H1 (cell line): Measurements from ENCODE around the gene HMGA1. TPM values are rescaled to one million over a fixed set of nuclear protein-coding genes. Genes with fewer than 3 reads are reported as not detected.

Experiments
- NANOG ChIP-seq: IDR thresholded peaks from 2 replicates; pipeline ENCODE4 v1.6.1; 2011; ENCODE audit warnings: low read length, low read depth, mild to moderate bottlenecking, inconsistent platforms; ENCODE audit not compliant: insufficient read depth, poor library complexity, severe bottlenecking
- polyA plus RNA-seq, 7 experiments: library from polyadenylated mRNA; depleted of rRNA in 3 of 7; stranded (reverse) in 5 of 7; unstranded in 2 of 7; fragments of >200 nt in 5 of 7; fragments of 200-250 nt in 2 of 7; gene quantifications; 1 replicate in 5 of 7; 2 replicates in 1 of 7; 4 replicates in 1 of 7; pipeline versions ENCODE4 v1.2.1 to v1.2.3, GENCODE V29; 2011 to 2013; ENCODE audit warnings: missing spikeins in 2 of 7, mixed read lengths in 2 of 7
- total RNA-seq: library from RNA; stranded (reverse); fragmentation: NEBNext Ultra II Directional; extraction: Animal tissue kit (Norgen Biotek cat#: 25700); gene quantifications from 2 replicates; pipeline ENCODE4 v1.2.1, GENCODE V29; 2021
- TF ChIP-seq, protein P1 (sequence below): fragments of 300-600 bp; sonication (generic); IDR thresholded peaks from 2 replicates; pipeline ENCODE4 v1.7.1; 2012; ENCODE audit warnings: low read length, moderate library complexity, mild to moderate bottlenecking, inconsistent platforms; ENCODE audit not compliant: insufficient replicate concordance

The HMGA1 gene
- total and polyA plus RNA-seq, 2 of the 8 experiments (the other 6 are each of a cell fraction or from before 2014, with no cell fraction given): 1,557 to 2,636 TPM

GRCh38 chr6:34196833-34197195 lies 39.9 kb upstream of the HMGA1 start (continued):
- TF ChIP-seq, protein P1, sequence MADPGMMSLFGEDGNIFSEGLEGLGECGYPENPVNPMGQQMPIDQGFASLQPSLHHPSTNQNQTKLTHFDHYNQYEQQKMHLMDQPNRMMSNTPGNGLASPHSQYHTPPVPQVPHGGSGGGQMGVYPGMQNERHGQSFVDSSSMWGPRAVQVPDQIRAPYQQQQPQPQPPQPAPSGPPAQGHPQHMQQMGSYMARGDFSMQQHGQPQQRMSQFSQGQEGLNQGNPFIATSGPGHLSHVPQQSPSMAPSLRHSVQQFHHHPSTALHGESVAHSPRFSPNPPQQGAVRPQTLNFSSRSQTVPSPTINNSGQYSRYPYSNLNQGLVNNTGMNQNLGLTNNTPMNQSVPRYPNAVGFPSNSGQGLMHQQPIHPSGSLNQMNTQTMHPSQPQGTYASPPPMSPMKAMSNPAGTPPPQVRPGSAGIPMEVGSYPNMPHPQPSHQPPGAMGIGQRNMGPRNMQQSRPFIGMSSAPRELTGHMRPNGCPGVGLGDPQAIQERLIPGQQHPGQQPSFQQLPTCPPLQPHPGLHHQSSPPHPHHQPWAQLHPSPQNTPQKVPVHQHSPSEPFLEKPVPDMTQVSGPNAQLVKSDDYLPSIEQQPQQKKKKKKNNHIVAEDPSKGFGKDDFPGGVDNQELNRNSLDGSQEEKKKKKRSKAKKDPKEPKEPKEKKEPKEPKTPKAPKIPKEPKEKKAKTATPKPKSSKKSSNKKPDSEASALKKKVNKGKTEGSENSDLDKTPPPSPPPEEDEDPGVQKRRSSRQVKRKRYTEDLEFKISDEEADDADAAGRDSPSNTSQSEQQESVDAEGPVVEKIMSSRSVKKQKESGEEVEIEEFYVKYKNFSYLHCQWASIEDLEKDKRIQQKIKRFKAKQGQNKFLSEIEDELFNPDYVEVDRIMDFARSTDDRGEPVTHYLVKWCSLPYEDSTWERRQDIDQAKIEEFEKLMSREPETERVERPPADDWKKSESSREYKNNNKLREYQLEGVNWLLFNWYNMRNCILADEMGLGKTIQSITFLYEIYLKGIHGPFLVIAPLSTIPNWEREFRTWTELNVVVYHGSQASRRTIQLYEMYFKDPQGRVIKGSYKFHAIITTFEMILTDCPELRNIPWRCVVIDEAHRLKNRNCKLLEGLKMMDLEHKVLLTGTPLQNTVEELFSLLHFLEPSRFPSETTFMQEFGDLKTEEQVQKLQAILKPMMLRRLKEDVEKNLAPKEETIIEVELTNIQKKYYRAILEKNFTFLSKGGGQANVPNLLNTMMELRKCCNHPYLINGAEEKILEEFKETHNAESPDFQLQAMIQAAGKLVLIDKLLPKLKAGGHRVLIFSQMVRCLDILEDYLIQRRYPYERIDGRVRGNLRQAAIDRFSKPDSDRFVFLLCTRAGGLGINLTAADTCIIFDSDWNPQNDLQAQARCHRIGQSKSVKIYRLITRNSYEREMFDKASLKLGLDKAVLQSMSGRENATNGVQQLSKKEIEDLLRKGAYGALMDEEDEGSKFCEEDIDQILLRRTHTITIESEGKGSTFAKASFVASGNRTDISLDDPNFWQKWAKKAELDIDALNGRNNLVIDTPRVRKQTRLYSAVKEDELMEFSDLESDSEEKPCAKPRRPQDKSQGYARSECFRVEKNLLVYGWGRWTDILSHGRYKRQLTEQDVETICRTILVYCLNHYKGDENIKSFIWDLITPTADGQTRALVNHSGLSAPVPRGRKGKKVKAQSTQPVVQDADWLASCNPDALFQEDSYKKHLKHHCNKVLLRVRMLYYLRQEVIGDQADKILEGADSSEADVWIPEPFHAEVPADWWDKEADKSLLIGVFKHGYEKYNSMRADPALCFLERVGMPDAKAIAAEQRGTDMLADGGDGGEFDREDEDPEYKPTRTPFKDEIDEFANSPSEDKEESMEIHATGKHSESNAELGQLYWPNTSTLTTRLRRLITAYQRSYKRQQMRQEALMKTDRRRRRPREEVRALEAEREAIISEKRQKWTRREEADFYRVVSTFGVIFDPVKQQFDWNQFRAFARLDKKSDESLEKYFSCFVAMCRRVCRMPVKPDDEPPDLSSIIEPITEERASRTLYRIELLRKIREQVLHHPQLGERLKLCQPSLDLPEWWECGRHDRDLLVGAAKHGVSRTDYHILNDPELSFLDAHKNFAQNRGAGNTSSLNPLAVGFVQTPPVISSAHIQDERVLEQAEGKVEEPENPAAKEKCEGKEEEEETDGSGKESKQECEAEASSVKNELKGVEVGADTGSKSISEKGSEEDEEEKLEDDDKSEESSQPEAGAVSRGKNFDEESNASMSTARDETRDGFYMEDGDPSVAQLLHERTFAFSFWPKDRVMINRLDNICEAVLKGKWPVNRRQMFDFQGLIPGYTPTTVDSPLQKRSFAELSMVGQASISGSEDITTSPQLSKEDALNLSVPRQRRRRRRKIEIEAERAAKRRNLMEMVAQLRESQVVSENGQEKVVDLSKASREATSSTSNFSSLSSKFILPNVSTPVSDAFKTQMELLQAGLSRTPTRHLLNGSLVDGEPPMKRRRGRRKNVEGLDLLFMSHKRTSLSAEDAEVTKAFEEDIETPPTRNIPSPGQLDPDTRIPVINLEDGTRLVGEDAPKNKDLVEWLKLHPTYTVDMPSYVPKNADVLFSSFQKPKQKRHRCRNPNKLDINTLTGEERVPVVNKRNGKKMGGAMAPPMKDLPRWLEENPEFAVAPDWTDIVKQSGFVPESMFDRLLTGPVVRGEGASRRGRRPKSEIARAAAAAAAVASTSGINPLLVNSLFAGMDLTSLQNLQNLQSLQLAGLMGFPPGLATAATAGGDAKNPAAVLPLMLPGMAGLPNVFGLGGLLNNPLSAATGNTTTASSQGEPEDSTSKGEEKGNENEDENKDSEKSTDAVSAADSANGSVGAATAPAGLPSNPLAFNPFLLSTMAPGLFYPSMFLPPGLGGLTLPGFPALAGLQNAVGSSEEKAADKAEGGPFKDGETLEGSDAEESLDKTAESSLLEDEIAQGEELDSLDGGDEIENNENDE: no peak
- TF ChIP-seq NANOG: no peak
- TF ChIP-seq, all 59 proteins: peak for 0
